K562 (cell line): ENCODE data around the gene PLEKHO1. TPM values are rescaled to one million over a fixed set of nuclear protein-coding genes. Genes with fewer than 3 reads are reported as not detected.

Source experiments
- KDM4B ChIP-seq, 2 experiments: fragments of 450-650 bp in 1 of 2; sonication (generic) in 1 of 2; IDR thresholded peaks; 2 replicates each; pipeline ENCODE4 v1.6.1; 2016 to 2017; ENCODE audit warnings: borderline replicate concordance in 2 of 2, antibody characterized with exemption in 1 of 2, low read depth in 1 of 2, mild to moderate bottlenecking in 1 of 2
- RBM25 ChIP-seq: fragments of 200-400 bp; formaldehyde crosslinking; IDR thresholded peaks from 2 replicates; pipeline ENCODE4 v1.6.1; 2018; ENCODE audit warnings: low read length, low read depth, moderate library complexity; ENCODE audit not compliant: severe bottlenecking
- TOE1 ChIP-seq, 2 experiments: fragments of 450-650 bp in 1 of 2; sonication (generic) in 1 of 2; formaldehyde crosslinking in 1 of 2; IDR thresholded peaks; 2 replicates each; pipeline versions ENCODE4 v1.7.1 to v1.8.0; 2016 to 2022; ENCODE audit warnings: borderline replicate concordance in 2 of 2, mild to moderate bottlenecking in 2 of 2, antibody characterized with exemption in 1 of 2, inconsistent platforms in 1 of 2, low read depth in 1 of 2, missing genetic modification reagents in 1 of 2, moderate library complexity in 1 of 2
- polyA plus RNA-seq, 8 experiments: library from polyadenylated mRNA; depleted of rRNA in 4 of 8; stranded (reverse) in 5 of 8; unstranded in 3 of 8; fragments of >200 nt; fragmentation: Nextera tagmentation in 2 of 8; fragmentation: Illumina TruSeq in 1 of 8; extraction: Ambion mirVana in 2 of 8; extraction: Trizol in 1 of 8; gene quantifications; 2 replicates each; pipeline versions ENCODE4 v1.2.1 to v1.2.3, GENCODE V29; 2011 to 2014; ENCODE audit warnings: inconsistent platforms in 1 of 8, missing spikeins in 1 of 8
- total RNA-seq, 7 experiments: library from RNA; depleted of rRNA in 6 of 7; stranded (reverse); fragments of >200 nt in 6 of 7; fragmentation: Illumina TruSeq in 2 of 7; extraction: Trizol in 2 of 7; gene quantifications; 2 replicates each; pipeline versions ENCODE4 v1.2.1 to v1.2.3, GENCODE V29; 2011 to 2021; ENCODE audit warnings: low replicate concordance in 1 of 7
- TF ChIP-seq, protein P1 (sequence below), 2 experiments: fragments of 450-650 bp; IDR thresholded peaks; 2 replicates each; pipeline ENCODE4 v1.6.1; 2016; ENCODE audit warnings: mild to moderate bottlenecking in 2 of 2, borderline replicate concordance in 1 of 2, low read depth in 1 of 2, moderate library complexity in 1 of 2
- TF ChIP-seq, protein P2 (sequence below): fragments of 250-450 bp; sonication (Bioruptor Pico); IDR thresholded peaks from 2 replicates; pipeline ENCODE4 v1.5.0; 2020; ENCODE audit warnings: mild to moderate bottlenecking

The PLEKHO1 gene
- total and polyA plus RNA-seq, 9 of the 15 experiments (the other 6 are each of a cell fraction or from before 2014, with no cell fraction given): 0.39 to 16.2 (median 9.6) TPM

DNA sequence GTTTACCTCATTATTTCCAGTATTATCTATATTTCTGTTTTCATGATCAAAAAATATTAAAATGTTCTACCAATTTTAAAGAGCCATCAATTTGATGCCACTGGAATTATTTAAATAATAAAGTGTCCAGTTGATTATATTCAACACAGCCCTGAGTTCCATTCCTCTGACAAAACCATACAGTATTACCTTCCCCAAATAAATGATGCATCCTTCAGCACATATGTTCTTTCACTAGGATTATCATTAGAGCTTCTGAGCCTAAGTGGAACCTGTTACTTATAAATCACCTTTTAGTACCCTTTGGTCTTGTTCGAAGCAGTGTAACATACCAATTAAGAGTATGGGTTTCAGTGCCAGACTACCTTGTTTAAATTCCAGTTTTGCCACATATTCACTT is 17.3 kb upstream of the PLEKHO1 start (continued):
- TF ChIP-seq, protein P1, sequence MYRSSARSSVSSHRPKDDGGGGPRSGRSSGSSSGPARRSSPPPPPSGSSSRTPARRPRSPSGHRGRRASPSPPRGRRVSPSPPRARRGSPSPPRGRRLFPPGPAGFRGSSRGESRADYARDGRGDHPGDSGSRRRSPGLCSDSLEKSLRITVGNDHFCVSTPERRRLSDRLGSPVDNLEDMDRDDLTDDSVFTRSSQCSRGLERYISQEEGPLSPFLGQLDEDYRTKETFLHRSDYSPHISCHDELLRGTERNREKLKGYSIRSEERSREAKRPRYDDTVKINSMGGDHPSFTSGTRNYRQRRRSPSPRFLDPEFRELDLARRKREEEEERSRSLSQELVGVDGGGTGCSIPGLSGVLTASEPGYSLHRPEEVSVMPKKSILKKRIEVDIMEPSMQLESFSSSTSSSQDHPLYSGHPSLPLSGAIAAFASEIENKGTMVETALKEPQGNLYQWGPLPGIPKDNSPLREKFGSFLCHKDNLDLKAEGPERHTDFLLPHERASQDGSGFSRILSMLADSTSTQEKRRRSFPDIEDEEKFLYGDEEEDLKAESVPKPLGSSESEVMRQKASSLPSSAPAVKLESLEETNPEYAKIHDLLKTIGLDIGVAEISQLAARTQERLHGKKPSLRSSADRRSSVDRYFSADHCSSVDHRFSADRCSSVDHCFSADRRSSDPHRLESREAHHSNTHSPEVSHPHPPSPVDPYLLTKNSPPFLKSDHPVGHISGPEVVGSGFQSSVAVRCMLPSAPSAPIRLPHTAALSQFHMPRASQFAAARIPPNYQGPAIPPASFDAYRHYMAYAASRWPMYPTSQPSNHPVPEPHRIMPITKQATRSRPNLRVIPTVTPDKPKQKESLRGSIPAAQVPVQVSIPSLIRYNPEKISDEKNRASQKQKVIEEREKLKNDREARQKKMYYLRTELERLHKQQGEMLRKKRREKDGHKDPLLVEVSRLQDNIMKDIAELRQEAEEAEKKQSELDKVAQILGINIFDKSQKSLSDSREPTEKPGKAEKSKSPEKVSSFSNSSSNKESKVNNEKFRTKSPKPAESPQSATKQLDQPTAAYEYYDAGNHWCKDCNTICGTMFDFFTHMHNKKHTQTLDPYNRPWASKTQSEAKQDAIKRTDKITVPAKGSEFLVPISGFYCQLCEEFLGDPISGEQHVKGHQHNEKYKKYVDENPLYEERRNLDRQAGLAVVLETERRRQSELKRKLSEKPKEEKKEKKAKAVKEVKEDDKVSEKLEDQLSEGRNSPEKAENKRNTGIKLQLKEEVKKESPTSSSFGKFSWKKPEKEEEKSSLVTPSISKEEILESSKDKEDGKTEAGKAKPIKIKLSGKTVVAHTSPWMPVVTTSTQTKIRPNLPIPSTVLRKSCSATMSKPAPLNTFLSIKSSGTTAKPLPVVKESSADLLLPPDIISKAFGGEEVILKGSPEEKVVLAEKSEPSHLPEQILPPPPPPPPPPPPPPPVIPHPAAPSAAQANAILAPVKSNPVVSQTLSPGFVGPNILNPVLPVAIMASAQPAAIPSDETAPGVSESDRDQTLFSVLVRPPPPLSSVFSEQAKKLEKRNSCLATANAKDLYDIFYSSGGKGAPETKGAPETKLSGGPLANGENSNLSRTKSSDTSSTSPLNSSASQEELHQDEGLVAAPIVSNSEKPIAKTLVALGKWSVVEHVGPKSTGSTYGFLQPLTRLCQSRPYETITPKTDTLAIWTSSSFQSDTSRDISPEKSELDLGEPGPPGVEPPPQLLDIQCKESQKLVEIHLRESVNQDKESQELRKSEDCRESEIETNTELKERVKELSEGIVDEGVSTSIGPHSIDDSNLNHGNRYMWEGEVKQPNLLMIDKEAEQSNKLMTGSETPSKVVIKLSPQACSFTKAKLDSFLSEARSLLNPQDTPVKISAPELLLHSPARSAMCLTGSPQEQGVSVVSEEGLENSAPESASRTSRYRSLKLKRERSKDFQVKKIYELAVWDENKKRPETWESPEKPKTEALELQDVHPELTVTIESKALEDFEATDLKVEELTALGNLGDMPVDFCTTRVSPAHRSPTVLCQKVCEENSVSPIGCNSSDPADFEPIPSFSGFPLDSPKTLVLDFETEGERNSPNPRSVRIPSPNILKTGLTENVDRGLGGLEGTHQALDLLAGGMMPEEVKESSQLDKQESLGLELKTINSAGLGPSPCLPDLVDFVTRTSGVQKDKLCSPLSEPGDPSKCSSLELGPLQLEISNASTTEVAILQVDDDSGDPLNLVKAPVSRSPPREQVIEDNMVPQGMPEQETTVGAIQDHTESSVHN (IDR thresholded peaks at IDR 0.05; ENCODE audit: borderline replicate concordance in 1 of 2, low read depth in 1 of 2): no peak
- TF ChIP-seq, protein P2, sequence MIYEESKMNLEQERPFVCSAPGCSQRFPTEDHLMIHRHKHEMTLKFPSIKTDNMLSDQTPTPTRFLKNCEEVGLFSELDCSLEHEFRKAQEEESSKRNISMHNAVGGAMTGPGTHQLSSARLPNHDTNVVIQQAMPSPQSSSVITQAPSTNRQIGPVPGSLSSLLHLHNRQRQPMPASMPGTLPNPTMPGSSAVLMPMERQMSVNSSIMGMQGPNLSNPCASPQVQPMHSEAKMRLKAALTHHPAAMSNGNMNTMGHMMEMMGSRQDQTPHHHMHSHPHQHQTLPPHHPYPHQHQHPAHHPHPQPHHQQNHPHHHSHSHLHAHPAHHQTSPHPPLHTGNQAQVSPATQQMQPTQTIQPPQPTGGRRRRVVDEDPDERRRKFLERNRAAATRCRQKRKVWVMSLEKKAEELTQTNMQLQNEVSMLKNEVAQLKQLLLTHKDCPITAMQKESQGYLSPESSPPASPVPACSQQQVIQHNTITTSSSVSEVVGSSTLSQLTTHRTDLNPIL (CRISPR knock-in tag): no peak
- no peak for TF ChIP-seq TOE1 (IDR thresholded peaks at IDR 0.05; ENCODE audit: borderline replicate concordance)
- TF ChIP-seq TOE1 (CRISPR knock-in tag; IDR thresholded peaks at IDR 0.05; ENCODE audit: borderline replicate concordance, low read depth): no peak
- no peak for TF ChIP-seq RBM25
- TF ChIP-seq KDM4B (IDR thresholded peaks at IDR 0.05; ENCODE audit: borderline replicate concordance in 2 of 2, low read depth in 1 of 2): no peak
